ENCODE measurements around the gene CTSA. TPM values are rescaled to one million over a fixed set of nuclear protein-coding genes. Genes with fewer than 3 reads are reported as not detected.

CTSA gene
- total and polyA plus RNA-seq, 2 of the 4 experiments (the other 2 are of a cell fraction): 19.0 to 312 TPM

GRCh38 chr20:45859916-45860315, 31.2 kb upstream of the CTSA start:
- H3K23ac ChIP-seq (ENCODE audit: low read depth, low read length): no peak overlapping the region
- intact Hi-C loops (cut with micrococcal nuclease) (loop anchor here (2.0 kb wide), 1 partner anchor 75 kb away; no protein-coding TSS in a partner anchor), in situ Hi-C loops (cut with MboI; ENCODE audit: low sequenced_read_pairs) (no loop called here), dilution Hi-C loops (cut with HindIII; ENCODE audit: low sequenced_read_pairs, unreplicated experiment) (no loop called here)
- peaks cover 8% of the 10 kb centered on the region for H3K9me1 ChIP-seq (ENCODE audit: insufficient read depth, low read length)
- no peak overlapping the region for H2BK120ac ChIP-seq (ENCODE audit: low read depth, low read length)
- H3K4me1 ChIP-seq (ENCODE audit: control insufficient read depth, insufficient read depth, low read length): peaks cover 6% of the 10 kb centered on the region; the same call in 1 of the 2 replicates
- no peaks in the 10 kb centered on the region for H3K27me3 ChIP-seq (ENCODE audit: control insufficient read depth, insufficient read depth, low read length)
- H3K18ac ChIP-seq (ENCODE audit: low read depth, low read length): no peak overlapping the region
- no peak overlapping the region for H2AK9ac ChIP-seq (replicated peaks; ENCODE audit: low read depth, low read length, poor library complexity)
- no peak for DNase-seq
- H4K8ac ChIP-seq (ENCODE audit: low read depth in 2 of 2, low read length in 2 of 2): no peak overlapping the region
- no peak overlapping the region for H2AFZ ChIP-seq (replicated peaks; ENCODE audit: low read length, poor library complexity)
- peaks cover under 1% of the 10 kb centered on the region; the same call in 1 of the 2 replicates for H3K36me3 ChIP-seq (ENCODE audit: control insufficient read depth, insufficient read depth, low read length)
- H2BK15ac ChIP-seq (ENCODE audit: low read depth, low read length): no peak overlapping the region
- H2BK5ac ChIP-seq (ENCODE audit: low read depth, low read length, poor library complexity, severe bottlenecking): no peak overlapping the region
- no peak overlapping the region for H2AK5ac ChIP-seq (ENCODE audit: low read depth, low read length)
- H3K4me3 ChIP-seq (ENCODE audit: insufficient read depth, low read depth, low read length): no peak overlapping the region
- H3K9me3 ChIP-seq (ENCODE audit: control insufficient read depth, insufficient read depth, low read length): no peaks in the 10 kb centered on the region
- H3K27ac ChIP-seq (ENCODE audit: insufficient read depth, low read length): no peak overlapping the region
- H4K5ac ChIP-seq (ENCODE audit: low read depth, low read length): no peak overlapping the region
- no peak overlapping the region for H4K91ac ChIP-seq (ENCODE audit: insufficient read depth, low read depth, low read length)
- H3K56ac ChIP-seq (ENCODE audit: extremely low read depth, insufficient read depth, low read length): no peak overlapping the region
- peaks cover 26 to 52% of the 10 kb centered on the region in 2 experiments for H3K79me1 ChIP-seq (ENCODE audit: low read depth in 1 of 2, low read length in 2 of 2)
- 100% methylated on average over 1 of the region's 5 CpGs; no CpG with 5 or more reads in 1 of the 2 experiments for WGBS, 2 experiments (ENCODE audit: extremely low coverage in 2 of 2, insufficient read length in 1 of 2)
- BruUV-seq (replicated peaks): no TSS peak
- ChIA-PET CTCF (interaction anchor here (0.6 kb wide), 1 partner anchor 20 kb away, joined by 3 read pairs; no protein-coding TSS in a partner anchor), POLR2A (ENCODE audit: unreplicated experiment) (no interaction called here)
- ATAC-seq (ENCODE audit: low read depth): no peak
- H3K9ac ChIP-seq (ENCODE audit: low read depth, low read length): no peak overlapping the region
- H4K20me1 ChIP-seq (ENCODE audit: insufficient read depth, low read length): no peaks in the 10 kb centered on the region
- TF ChIP-seq ELK1 (IDR thresholded peaks at IDR 0.05; ENCODE audit: borderline replicate concordance, low read depth, low read length) (no peak), POLR2A (IDR thresholded peaks at IDR 0.05; ENCODE audit: low read depth, low read length) (no peak), BHLHE40 (IDR thresholded peaks at IDR 0.05; ENCODE audit: low read depth, low read length) (no peak), USF2 (IDR thresholded peaks at IDR 0.05; ENCODE audit: low read depth, low read length) (no peak), CTCF (conservative IDR thresholded peaks at IDR 0.05; ENCODE audit: low read depth, low read length) (no peak), SMC3 (IDR thresholded peaks at IDR 0.05; ENCODE audit: low read depth, low read length) (no peak), MXI1 (IDR thresholded peaks at IDR 0.05; ENCODE audit: borderline replicate concordance, low read depth, low read length) (no peak), NFE2L2 (IDR thresholded peaks at IDR 0.05; ENCODE audit: low read depth, low read length) (no peak), RCOR1 (IDR thresholded peaks at IDR 0.05; ENCODE audit: insufficient replicate concordance, low read length) (no peak), FOS (IDR thresholded peaks at IDR 0.05; ENCODE audit: low read depth, low read length) (no peak), CHD1 (IDR thresholded peaks at IDR 0.05; ENCODE audit: low read depth, low read length) (no peak)
- H2BK20ac ChIP-seq (ENCODE audit: low read depth, low read length): no peak overlapping the region
- no peak overlapping the region for H3K14ac ChIP-seq (replicated peaks; ENCODE audit: low read depth, low read length)
- H3K4me2 ChIP-seq (ENCODE audit: low read depth, low read length): no peak overlapping the region
- no peak overlapping the region for H3K4ac ChIP-seq (ENCODE audit: low read depth, low read length)
